ENCODE data around the gene GCNT1. TPM values are rescaled to one million over a fixed set of nuclear protein-coding genes. Genes with fewer than 3 reads are reported as not detected.

GCNT1 gene
- polyA plus RNA-seq, 1 of the 3 experiments (the other 2 are of a cell fraction): 0.76 TPM

DNA sequence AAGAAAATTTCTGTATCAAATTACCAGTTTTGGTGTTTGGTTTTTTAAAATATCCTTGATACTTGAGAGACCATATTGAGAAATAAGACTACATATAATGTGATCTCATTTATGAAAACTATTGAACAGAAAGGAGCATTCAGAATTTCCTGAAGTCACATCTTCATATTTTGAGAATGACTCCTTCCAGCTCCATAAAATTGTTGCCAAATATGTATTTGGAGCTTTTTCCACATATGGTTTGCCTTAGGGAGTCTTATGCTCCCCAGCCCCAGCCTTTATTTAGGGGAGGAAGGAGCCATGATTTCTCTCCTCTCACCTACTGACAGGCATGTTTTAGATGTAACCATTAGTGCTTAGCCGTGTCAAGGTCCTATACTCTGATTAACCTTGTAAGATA, 51.1 kb downstream of the GCNT1 start:
- TF ChIP-seq FOXJ3 (CRISPR knock-in tag; IDR thresholded peaks at IDR 0.05): no peak
- TF ChIP-seq MEF2A (IDR thresholded peaks at IDR 0.05; ENCODE audit: borderline replicate concordance, low read depth): no peak
- TF ChIP-seq TAF1 (IDR thresholded peaks at IDR 0.05; ENCODE audit: borderline replicate concordance, low read depth, low read length): no peak
- TF ChIP-seq TCF12 (IDR thresholded peaks at IDR 0.05): no peak
- TF ChIP-seq GABPA (IDR thresholded peaks at IDR 0.05; ENCODE audit: low read depth): no peak
- no peak for TF ChIP-seq RCOR1 (IDR thresholded peaks at IDR 0.05; ENCODE audit: low read length)
- TF ChIP-seq, protein P1, sequence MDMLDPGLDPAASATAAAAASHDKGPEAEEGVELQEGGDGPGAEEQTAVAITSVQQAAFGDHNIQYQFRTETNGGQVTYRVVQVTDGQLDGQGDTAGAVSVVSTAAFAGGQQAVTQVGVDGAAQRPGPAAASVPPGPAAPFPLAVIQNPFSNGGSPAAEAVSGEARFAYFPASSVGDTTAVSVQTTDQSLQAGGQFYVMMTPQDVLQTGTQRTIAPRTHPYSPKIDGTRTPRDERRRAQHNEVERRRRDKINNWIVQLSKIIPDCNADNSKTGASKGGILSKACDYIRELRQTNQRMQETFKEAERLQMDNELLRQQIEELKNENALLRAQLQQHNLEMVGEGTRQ (IDR thresholded peaks at IDR 0.05; ENCODE audit: borderline replicate concordance, low read depth, low read length): no peak
- TF ChIP-seq RXRA (IDR thresholded peaks at IDR 0.05; ENCODE audit: borderline replicate concordance, low read depth): no peak
- TF ChIP-seq TEAD4 (IDR thresholded peaks at IDR 0.05; ENCODE audit: borderline replicate concordance, insufficient read depth): no peak
- TF ChIP-seq, protein P2, sequence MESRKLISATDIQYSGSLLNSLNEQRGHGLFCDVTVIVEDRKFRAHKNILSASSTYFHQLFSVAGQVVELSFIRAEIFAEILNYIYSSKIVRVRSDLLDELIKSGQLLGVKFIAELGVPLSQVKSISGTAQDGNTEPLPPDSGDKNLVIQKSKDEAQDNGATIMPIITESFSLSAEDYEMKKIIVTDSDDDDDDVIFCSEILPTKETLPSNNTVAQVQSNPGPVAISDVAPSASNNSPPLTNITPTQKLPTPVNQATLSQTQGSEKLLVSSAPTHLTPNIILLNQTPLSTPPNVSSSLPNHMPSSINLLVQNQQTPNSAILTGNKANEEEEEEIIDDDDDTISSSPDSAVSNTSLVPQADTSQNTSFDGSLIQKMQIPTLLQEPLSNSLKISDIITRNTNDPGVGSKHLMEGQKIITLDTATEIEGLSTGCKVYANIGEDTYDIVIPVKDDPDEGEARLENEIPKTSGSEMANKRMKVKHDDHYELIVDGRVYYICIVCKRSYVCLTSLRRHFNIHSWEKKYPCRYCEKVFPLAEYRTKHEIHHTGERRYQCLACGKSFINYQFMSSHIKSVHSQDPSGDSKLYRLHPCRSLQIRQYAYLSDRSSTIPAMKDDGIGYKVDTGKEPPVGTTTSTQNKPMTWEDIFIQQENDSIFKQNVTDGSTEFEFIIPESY (IDR thresholded peaks at IDR 0.05; ENCODE audit: borderline replicate concordance, low read depth): no peak
- no peak for TF ChIP-seq POLR2AphosphoS5 (IDR thresholded peaks at IDR 0.05; ENCODE audit: low read depth, low read length)
- no peak for TF ChIP-seq RAD21 (IDR thresholded peaks at IDR 0.05; ENCODE audit: low read length)
- TF ChIP-seq SIN3A (IDR thresholded peaks at IDR 0.05; ENCODE audit: borderline replicate concordance, low read depth, low read length): no peak
- no peak for TF ChIP-seq FOXM1 (IDR thresholded peaks at IDR 0.05; ENCODE audit: low read depth)
- TF ChIP-seq MXI1 (IDR thresholded peaks at IDR 0.05; ENCODE audit: low read depth, low read length): no peak
- no peak for TF ChIP-seq FOSL2 (IDR thresholded peaks at IDR 0.05; ENCODE audit: borderline replicate concordance, low read depth)
- TF ChIP-seq JUND (IDR thresholded peaks at IDR 0.05): no peak
- no peak for TF ChIP-seq EZH2phosphoT487 (IDR thresholded peaks at IDR 0.05; ENCODE audit: borderline replicate concordance, low read depth)
- 15% methylated on average over 1 of the region's 1 CpG for WGBS (ENCODE audit: low lambda C conversion rate)
- POLR2A ChIA-PET: no interaction called here

More for the DNA sequence above, 51.1 kb downstream of the GCNT1 start:
- Histone ChIP-seq H3K4me3 (ENCODE audit: low read depth in 2 of 2, low read length in 1 of 2) (no peak overlapping the region), H2AFZ (ENCODE audit: low read depth) (no peak overlapping the region), H3K36me3 (replicated peaks in 1 of 2; ENCODE audit: control insufficient read depth in 1 of 2, insufficient read depth in 2 of 2, low read length in 1 of 2) (no peaks in the 10 kb centered on the region), H4K20me1 (ENCODE audit: insufficient read depth) (no peaks in the 10 kb centered on the region), H3K9me3 (no peaks in the 10 kb centered on the region), H3K9ac (no peak overlapping the region), H3K4me2 (no peak overlapping the region), H3F3A (replicated peaks; ENCODE audit: insufficient read depth) (no peaks in the 10 kb centered on the region), H3K79me2 (ENCODE audit: insufficient read depth) (no peaks in the 10 kb centered on the region), H3K27me3 (ENCODE audit: insufficient read depth) (peaks cover 27% of the 10 kb centered on the region; the same call in 1 of the 2 replicates), H3K4me1 (ENCODE audit: control insufficient read depth in 1 of 2, insufficient read depth in 2 of 2, low read depth in 1 of 2, low read length in 1 of 2) (no peaks in the 10 kb centered on the region), H3K9me2 (no peaks in the 10 kb centered on the region), H3K27ac (ENCODE audit: low read depth in 2 of 2, low read length in 1 of 2) (no peak overlapping the region)
- CTCF ChIA-PET: no interaction called here
- no peak for DNase-seq

All from SK-N-SH (cell line).